Measurements from ENCODE around the gene ZSCAN31.
A peak's percentile ranks its signal among the peaks of the same experiment; 100 is the strongest.

DNA sequence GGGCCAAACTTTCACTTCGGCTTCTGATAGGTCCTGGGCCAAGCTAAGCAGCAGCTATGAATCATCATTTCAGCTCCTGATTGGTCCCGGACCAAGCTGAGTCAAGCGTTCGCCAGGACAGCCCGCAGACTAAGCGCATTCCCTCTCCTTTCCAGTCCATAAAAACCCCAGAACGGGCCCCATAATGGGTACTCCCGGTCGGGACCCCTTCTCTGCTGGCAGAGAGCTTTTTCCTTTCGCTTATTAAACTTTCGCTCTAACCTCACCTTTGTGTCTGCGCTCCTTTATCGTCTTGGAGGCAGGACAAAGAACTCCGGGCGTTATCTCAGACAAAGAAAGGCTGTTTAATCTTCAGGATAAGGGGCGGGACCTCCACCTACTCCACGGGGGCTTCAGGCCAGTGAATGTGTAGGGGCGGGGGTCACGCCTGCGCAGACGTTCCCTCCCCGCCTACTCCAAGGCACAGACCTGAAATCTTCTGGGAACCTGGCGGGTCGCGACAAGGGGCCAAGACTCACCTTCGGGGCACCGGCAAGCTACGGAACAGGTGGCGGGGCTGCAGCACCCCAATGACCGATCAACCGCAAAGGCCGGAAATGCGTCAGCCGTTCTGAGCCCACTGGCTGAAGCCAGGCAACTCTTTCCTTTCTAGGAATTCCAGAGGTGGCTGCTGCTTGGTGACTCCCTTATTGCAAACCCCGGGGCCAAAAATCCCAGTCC, at the start of gene ZSCAN31:
- peak in 1 of 2 donors; percentile 22 for TF ChIP-seq POLR2A (IDR thresholded peaks at IDR 0.05)
- TF ChIP-seq, protein P1, sequence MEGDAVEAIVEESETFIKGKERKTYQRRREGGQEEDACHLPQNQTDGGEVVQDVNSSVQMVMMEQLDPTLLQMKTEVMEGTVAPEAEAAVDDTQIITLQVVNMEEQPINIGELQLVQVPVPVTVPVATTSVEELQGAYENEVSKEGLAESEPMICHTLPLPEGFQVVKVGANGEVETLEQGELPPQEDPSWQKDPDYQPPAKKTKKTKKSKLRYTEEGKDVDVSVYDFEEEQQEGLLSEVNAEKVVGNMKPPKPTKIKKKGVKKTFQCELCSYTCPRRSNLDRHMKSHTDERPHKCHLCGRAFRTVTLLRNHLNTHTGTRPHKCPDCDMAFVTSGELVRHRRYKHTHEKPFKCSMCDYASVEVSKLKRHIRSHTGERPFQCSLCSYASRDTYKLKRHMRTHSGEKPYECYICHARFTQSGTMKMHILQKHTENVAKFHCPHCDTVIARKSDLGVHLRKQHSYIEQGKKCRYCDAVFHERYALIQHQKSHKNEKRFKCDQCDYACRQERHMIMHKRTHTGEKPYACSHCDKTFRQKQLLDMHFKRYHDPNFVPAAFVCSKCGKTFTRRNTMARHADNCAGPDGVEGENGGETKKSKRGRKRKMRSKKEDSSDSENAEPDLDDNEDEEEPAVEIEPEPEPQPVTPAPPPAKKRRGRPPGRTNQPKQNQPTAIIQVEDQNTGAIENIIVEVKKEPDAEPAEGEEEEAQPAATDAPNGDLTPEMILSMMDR (IDR thresholded peaks at IDR 0.05), result no peak

All from lower leg skin (tissue), 3 donors.